IPS-15b (cell line): Measurements from ENCODE around the gene SUSD3.

Experiments used
- H3K27me3 ChIP-seq: one replicate; pipeline ENCODE4 v1.6.1; 2013; ENCODE audit warnings: low read length; ENCODE audit not compliant: control insufficient read depth, insufficient read depth
- H3K36me3 ChIP-seq: one replicate; pipeline ENCODE4 v1.6.1; 2013; ENCODE audit warnings: low read length; ENCODE audit not compliant: control insufficient read depth, insufficient read depth
- H3K4me1 ChIP-seq: one replicate; pipeline ENCODE4 v1.6.1; 2013; ENCODE audit warnings: mild to moderate bottlenecking, low read length; ENCODE audit not compliant: control insufficient read depth, insufficient read depth
- H3K4me3 ChIP-seq: one replicate; pipeline ENCODE4 v1.5.1; 2013; ENCODE audit warnings: low read depth, low read length
- H3K9ac ChIP-seq: one replicate; pipeline ENCODE4 v1.6.1; 2013; ENCODE audit warnings: low read depth, mild to moderate bottlenecking, low read length
- H3K9me3 ChIP-seq: one replicate; pipeline ENCODE4 v1.6.1; 2013; ENCODE audit warnings: mild to moderate bottlenecking, low read length; ENCODE audit not compliant: control insufficient read depth, insufficient read depth

Gene SUSD3

DNA sequence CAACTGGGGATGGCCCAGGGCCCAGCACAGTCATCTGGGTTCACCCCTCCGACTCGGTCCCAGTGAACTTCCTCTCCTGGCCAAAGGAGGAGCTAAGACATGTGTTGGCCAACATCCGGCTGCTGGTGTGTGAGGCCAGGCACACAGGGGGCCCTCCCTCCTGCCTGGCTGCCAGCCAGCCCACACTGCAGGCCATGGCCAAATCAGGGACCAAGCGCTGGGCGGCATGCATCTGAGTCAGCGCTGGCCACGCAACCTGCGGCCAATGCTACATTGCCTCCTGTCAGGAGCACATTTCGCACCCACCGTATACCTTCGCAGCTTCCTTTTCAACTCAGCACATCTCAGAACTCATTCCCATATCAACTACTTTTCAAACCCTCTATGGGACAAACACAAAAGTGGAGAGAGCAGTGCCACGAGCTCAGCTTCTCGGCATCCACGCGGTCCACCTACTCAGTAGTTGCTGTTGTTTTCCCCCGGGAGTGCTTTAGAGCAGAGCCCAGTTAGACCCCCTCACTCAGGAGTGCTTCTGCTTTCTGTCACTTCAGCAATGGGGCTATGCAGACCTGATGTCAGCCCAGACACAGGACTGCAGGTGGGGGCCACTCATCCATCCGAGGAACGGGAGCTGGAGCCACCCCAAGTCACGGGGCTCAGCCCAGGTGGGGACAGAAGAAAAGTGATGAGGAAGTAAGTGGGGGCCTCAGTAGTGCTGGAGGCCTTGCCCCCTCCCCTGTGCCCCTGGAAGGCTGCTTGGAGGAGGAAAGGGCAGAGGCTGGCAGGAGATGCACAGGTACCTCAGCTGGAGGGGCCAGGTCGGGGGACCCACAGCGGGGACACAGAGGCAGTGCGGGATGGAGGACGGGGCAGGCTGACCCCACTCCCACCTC, 61.7 kb downstream of the SUSD3 start:
- no peaks in the 10 kb centered on the region for H3K9me3 ChIP-seq
- peaks cover 3% of the 10 kb centered on the region for H3K4me1 ChIP-seq
- peaks cover 17% of the 10 kb centered on the region for H3K36me3 ChIP-seq
- H3K27me3 ChIP-seq = no peaks in the 10 kb centered on the region
- no peak overlapping the region for H3K4me3 ChIP-seq
- no peak overlapping the region for H3K9ac ChIP-seq

- Histone ChIP-seq H3K4me3 (no peak overlapping the region), H3K36me3 (peaks cover 17% of the 10 kb centered on the region)
These were observed 62.4 kb downstream of the SUSD3 start for GRCh38 chr9:93120846-93121315.

DNA sequence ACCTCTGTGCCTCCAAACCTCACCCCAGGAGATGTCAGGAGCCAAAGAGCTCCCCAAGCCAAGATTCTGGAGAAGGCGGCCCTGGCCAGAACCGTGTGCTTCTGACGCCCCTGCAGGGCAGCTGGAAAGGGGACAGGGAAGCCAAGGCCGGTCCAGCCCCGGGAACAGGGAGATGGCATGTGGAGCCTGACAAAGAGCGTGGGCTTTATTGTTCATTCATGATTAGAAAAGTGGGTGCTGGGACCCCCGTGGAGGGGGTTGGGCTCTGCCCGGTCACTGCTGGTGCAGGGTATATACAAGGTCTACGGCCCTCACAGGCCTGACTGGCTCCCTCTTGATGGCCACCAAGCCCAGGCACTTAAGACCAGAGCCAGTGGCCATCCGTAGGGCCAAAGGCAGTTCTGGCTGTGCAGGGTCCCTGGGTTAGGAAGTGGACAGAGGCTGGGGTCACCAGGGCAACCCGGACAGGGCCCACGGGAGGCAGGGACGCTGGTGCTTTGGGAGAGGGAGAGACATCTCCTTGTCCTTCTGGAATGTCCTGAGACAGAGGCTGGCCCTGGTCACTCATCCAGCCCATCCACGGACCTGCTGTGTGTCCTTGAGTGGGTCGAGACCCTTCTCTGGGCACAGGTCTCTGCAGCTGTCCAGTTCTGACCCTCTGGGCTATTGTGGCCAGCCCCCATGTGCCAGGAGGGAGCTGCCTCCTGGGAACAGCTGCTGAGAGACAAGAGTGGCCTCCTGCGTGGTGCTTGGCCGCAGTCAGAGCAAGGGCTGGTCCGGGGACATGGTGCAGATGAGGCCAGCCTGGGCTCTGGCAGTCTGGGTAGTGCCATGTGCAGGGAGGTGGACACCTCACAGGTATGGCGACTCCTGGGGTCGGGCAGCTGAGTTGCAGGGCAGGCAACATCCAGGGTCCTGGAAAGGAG, 63.1 kb downstream of the SUSD3 start:
- Histone ChIP-seq H3K36me3 (peaks cover 20% of the 10 kb centered on the region), H3K9ac (no peak overlapping the region), H3K27me3 (no peaks in the 10 kb centered on the region), H3K4me1 (no peaks in the 10 kb centered on the region), H3K4me3 (no peak overlapping the region), H3K9me3 (no peaks in the 10 kb centered on the region)

More at GRCh38 chr9:93120846-93121315, 62.4 kb downstream of the SUSD3 start:
- Histone ChIP-seq H3K9ac (no peak overlapping the region), H3K9me3 (no peaks in the 10 kb centered on the region), H3K27me3 (no peaks in the 10 kb centered on the region), H3K4me1 (peaks cover 3% of the 10 kb centered on the region)

DNA sequence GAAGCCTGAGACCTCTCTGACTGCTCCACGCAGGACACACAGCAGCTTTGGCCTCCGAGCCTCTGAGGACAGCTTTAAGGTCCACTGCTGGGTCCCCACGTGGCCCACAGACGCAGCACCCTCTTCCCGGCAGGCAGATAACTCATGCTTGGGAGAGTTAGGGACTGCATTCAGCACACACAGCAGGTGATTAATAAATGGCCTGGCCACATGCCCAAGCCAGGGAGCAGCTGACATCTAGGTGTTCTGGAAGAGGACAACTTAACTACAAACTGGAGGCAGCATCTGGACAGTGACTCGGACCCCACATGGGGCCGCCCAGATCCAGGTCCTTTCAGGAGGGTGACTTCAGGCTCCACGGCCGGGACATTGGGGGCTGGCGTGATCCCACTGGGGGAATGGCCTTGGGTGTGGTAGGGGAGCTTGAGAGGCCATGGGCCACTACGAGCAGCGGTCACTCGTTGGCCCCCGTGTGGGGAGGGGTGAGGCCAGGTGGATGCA, 64.3 kb downstream of the SUSD3 start:
- Histone ChIP-seq H3K4me3 (no peak overlapping the region), H3K9me3 (no peaks in the 10 kb centered on the region), H3K36me3 (peaks cover 20% of the 10 kb centered on the region), H3K9ac (no peak overlapping the region), H3K27me3 (no peaks in the 10 kb centered on the region), H3K4me1 (no peaks in the 10 kb centered on the region)

GRCh38 chr9:93123561-93124283, 65.2 kb downstream of the SUSD3 start:
- no peaks in the 10 kb centered on the region for H3K4me1 ChIP-seq
- H3K27me3 ChIP-seq = no peaks in the 10 kb centered on the region

GRCh38 chr9:93124793-93125192, 66.3 kb downstream of the SUSD3 start:
- Histone ChIP-seq H3K9ac (no peak overlapping the region), H3K27me3 (no peaks in the 10 kb centered on the region), H3K4me1 (no peaks in the 10 kb centered on the region), H3K9me3 (no peaks in the 10 kb centered on the region), H3K36me3 (peaks cover 20% of the 10 kb centered on the region), H3K4me3 (no peak overlapping the region)

More at GRCh38 chr9:93123561-93124283, 65.2 kb downstream of the SUSD3 start:
- Histone ChIP-seq H3K36me3 (peaks cover 20% of the 10 kb centered on the region), H3K4me3 (no peak overlapping the region), H3K9me3 (no peaks in the 10 kb centered on the region), H3K9ac (no peak overlapping the region)

DNA sequence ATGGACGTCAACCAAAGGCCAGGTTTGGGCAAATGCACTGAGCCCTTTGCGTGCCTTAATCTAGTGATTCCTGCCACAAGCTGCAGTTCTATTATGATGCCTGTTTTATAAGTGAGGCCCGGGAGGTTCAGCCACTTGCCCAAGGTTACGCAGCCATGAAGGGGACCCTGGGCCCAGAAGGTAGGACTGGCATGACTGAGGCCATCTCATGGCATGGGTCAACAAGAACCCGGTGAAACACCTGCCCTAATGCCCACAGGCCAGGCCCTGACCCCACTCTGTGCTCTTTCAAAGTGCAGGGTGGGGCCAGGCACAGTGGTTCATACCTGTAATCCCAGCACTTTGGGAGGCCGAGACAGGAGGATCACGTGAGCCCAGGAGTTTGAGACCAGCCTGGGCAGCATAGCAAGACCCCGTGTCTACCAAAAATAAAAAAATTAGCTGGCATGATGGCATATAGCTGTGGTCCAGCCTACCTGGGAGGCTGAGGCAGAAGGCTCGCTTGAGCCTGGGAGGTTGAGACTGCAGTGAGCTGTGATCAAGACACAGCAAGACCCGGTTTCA, 66.9 kb downstream of the SUSD3 start:
- Histone ChIP-seq H3K27me3 (no peaks in the 10 kb centered on the region), H3K9me3 (no peaks in the 10 kb centered on the region), H3K4me1 (no peaks in the 10 kb centered on the region), H3K4me3 (no peak overlapping the region), H3K9ac (no peak overlapping the region), H3K36me3 (peaks cover 20% of the 10 kb centered on the region)

DNA sequence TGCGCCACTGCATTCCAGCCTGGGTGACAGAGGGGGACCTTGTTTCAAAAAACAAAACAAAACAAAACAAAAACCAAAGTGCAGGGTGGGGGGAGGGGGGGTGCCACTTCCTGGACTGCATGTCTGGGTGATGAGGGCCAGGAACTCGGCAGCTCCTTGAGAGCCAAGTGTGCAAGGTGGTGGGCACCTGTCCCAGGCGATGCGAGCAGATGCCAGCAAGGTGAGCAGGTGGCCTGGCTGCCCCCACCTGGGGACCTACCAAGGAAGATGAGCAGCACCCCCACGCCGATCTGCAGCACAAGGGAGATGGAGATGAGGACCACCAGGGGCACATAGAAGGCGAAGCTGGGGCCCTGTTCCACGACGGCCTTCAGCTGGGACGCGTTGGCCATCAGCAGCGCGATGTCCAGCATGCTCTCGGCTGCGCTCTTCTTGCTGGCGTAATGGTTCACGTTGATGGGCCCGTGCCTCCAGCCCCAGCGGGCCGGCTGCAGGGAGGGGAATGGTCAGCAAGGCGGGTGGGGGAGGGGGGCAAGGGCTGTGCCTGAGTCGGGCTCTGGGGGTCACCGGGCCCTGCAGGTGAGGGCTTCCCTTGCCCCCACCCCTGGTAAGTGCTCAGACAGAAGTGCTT, 67.8 kb downstream of the SUSD3 start:
- Histone ChIP-seq H3K36me3 (peaks cover 18% of the 10 kb centered on the region), H3K4me3 (no peak overlapping the region), H3K4me1 (no peaks in the 10 kb centered on the region), H3K9me3 (no peaks in the 10 kb centered on the region), H3K27me3 (no peaks in the 10 kb centered on the region), H3K9ac (no peak overlapping the region)

GRCh38 chr9:93126825-93127368, 68.4 kb downstream of the SUSD3 start:
- Histone ChIP-seq H3K9me3 (no peaks in the 10 kb centered on the region), H3K4me3 (no peak overlapping the region), H3K9ac (no peak overlapping the region), H3K36me3 (peaks cover 15% of the 10 kb centered on the region), H3K4me1 (no peaks in the 10 kb centered on the region), H3K27me3 (no peaks in the 10 kb centered on the region)

- no peaks in the 10 kb centered on the region for H3K9me3 ChIP-seq
- peaks cover 13% of the 10 kb centered on the region for H3K36me3 ChIP-seq
- no peaks in the 10 kb centered on the region for H3K4me1 ChIP-seq
- no peak overlapping the region for H3K4me3 ChIP-seq
- H3K9ac ChIP-seq = no peak overlapping the region
- no peaks in the 10 kb centered on the region for H3K27me3 ChIP-seq
These were observed 69.0 kb downstream of the SUSD3 start for GRCh38 chr9:93127395-93127911.
